Gastroesophageal sphincter (tissue), 4 donors: ENCODE results near the gene FAM228A. TPM values are rescaled to one million over a fixed set of nuclear protein-coding genes. Genes with fewer than 3 reads are reported as not detected.

Source experiments
- ATAC-seq: fragments of 150-250 bp; one replicate; pipeline ENCODE4 v1.9.1; 2016; ENCODE audit warnings: mild to moderate bottlenecking, moderate library complexity
- H3K27ac ChIP-seq, 4 donors: fragments of 200-600 bp; sonication (generic) in 3 of 4; 1 replicate in 3 of 4; 2 replicates in 1 of 4; pipeline ENCODE4 v1.5.1; 2016 to 2019
- H3K27me3 ChIP-seq: fragments of 200-600 bp; sonication (generic); one replicate; pipeline ENCODE4 v1.5.1; 2019
- H3K36me3 ChIP-seq, 2 donors: fragments of 200-600 bp; sonication (generic); one replicate each; pipeline ENCODE4 v1.5.1; 2019; ENCODE audit warnings: control low read depth in 1 of 2
- H3K4me1 ChIP-seq, 3 donors: fragments of 200-600 bp; sonication (generic); 1 replicate in 2 of 3; 2 replicates in 1 of 3; pipeline ENCODE4 v1.5.1; 2016 to 2019; ENCODE audit warnings: control low read depth in 2 of 3
- H3K4me3 ChIP-seq, 2 donors: fragments of 200-600 bp; sonication (generic); one replicate each; pipeline ENCODE4 v1.5.1; 2019; ENCODE audit warnings: mild to moderate bottlenecking in 1 of 2, moderate library complexity in 1 of 2
- H3K9me3 ChIP-seq, 3 donors: fragments of 200-600 bp; sonication (generic); one replicate each; pipeline ENCODE4 v1.5.1; 2017 to 2019; ENCODE audit warnings: control low read depth in 2 of 3
- CTCF ChIP-seq, 4 experiments: fragments of 200-600 bp in 2 of 4; fragments of 450-650 bp in 2 of 4; sonication (generic) in 1 of 4; IDR thresholded peaks; one replicate each; pipeline ENCODE4 v1.5.1; 2017 to 2019; ENCODE audit warnings: antibody characterized with exemption in 4 of 4, mild to moderate bottlenecking in 2 of 4, moderate library complexity in 2 of 4
- EP300 ChIP-seq: sonication (generic); formaldehyde crosslinking; IDR thresholded peaks from one replicate; pipeline ENCODE4 v1.6.1; 2017; ENCODE audit warnings: antibody characterized with exemption, mild to moderate bottlenecking
- POLR2A ChIP-seq, 2 donors: fragments of 450-650 bp; IDR thresholded peaks; one replicate each; pipeline ENCODE4 v1.6.1; 2017; ENCODE audit warnings: antibody characterized with exemption in 2 of 2, mild to moderate bottlenecking in 2 of 2, moderate library complexity in 1 of 2
- POLR2AphosphoS5 ChIP-seq: sonication (generic); formaldehyde crosslinking; IDR thresholded peaks from one replicate; pipeline ENCODE4 v1.6.1; 2017; ENCODE audit warnings: antibody characterized with exemption
- WGBS, 2 donors: methylation state at CpG; one replicate each; pipeline ENCODE4 v1.1.5; 2018; ENCODE audit warnings: low coverage in 1 of 2; 5-methylcytosine and 5-hydroxymethylcytosine counted together
- total RNA-seq, 4 donors: library from RNA; depleted of rRNA; stranded (reverse); fragments of >200 nt; gene quantifications; one replicate each; pipeline ENCODE4 v1.1.0, GENCODE V29; 2016

FAM228A gene
- total RNA-seq, 4 donors from 2014 or later = 0.54 to 3.7 (median 2.0) TPM

- Histone ChIP-seq H3K4me1 (no peaks in the 10 kb centered on the region), H3K27ac (no peak overlapping the region), H3K4me3 (no peak overlapping the region), H3K9me3 (no peaks in the 10 kb centered on the region), H3K36me3 (peaks cover 0 to 77% of the 10 kb centered on the region in 2 donors), H3K27me3 (no peaks in the 10 kb centered on the region)
- WGBS, 2 donors = 81 to 87% methylated on average over 15 to 20 of the region's 20 CpGs
- no peak for TF ChIP-seq POLR2AphosphoS5
- no peak for TF ChIP-seq POLR2A (IDR thresholded peaks at IDR 0.05)
- TF ChIP-seq EP300 = no peak
- TF ChIP-seq CTCF (IDR thresholded peaks at IDR 0.05) = no peak
- ATAC-seq = no peak
These were observed 45.9 kb downstream of the FAM228A start for GRCh38 chr2:24220554-24221291.

GRCh38 chr2:24221343-24222050, 46.6 kb downstream of the FAM228A start:
- TF ChIP-seq CTCF (IDR thresholded peaks at IDR 0.05) (no peak), EP300 (no peak), POLR2AphosphoS5 (no peak)
- no peaks in the 10 kb centered on the region for H3K27me3 ChIP-seq
- 83 to 85% methylated on average over 2 to 6 of the region's 6 CpGs for WGBS, 2 donors
- no peaks in the 10 kb centered on the region for H3K4me1 ChIP-seq
- no peak overlapping the region for H3K4me3 ChIP-seq
- H3K9me3 ChIP-seq = no peaks in the 10 kb centered on the region
- no peak for ATAC-seq
- no peak overlapping the region for H3K27ac ChIP-seq
- peaks cover 0 to 77% of the 10 kb centered on the region in 2 donors for H3K36me3 ChIP-seq

- TF ChIP-seq EP300 (no peak), POLR2A (IDR thresholded peaks at IDR 0.05) (no peak), CTCF (IDR thresholded peaks at IDR 0.05) (no peak), POLR2AphosphoS5 (no peak)
- Histone ChIP-seq H3K36me3 (peaks cover 0 to 64% of the 10 kb centered on the region in 2 donors), H3K27ac (no peak overlapping the region), H3K9me3 (no peaks in the 10 kb centered on the region), H3K4me3 (no peak overlapping the region), H3K27me3 (no peaks in the 10 kb centered on the region), H3K4me1 (no peaks in the 10 kb centered on the region)
- WGBS, 2 donors = 65 to 69% methylated on average over 5 to 6 of the region's 6 CpGs
- ATAC-seq = no peak
These were observed 48.1 kb downstream of the FAM228A start for GRCh38 chr2:24222946-24223345.

DNA sequence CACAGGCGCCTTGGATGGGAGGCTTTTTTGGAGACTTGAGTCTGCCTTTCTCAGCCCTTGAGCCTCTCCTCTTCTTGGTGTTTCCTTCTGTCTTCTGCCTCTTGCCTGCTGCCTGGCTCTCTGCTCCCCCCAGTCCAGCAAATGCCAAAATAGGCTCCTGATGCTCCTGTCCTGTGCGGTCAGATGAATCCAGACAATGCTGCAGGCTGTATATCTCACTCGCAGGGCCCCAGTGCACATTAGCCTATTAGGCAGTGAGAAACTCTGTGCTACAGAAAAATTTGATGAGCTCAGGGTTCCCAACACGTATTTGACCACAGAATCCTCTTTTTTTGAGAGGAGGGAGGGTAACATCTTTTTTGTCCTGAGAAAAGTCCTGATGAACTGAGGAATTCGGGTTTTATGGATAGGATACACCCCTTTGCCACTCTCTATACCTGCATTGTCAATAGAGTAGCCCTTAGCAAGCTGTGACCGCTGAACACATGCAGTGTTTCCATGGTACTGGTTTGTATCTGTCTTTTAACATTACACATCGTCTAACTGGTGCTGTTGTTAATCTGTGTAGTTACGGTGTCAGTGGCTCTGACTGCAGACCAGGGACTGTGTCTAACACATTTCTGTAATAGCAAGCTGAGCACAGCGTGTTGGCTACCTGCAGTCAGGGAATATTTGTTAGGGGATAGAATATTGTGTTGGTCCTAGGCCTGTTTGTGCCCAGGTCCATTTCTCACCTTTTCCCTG, 50.8 kb downstream of the FAM228A start:
- 87 to 100% methylated on average over 3 to 5 of the region's 9 CpGs for WGBS, 2 donors
- H3K27ac ChIP-seq = no peak overlapping the region
- no peaks in the 10 kb centered on the region for H3K9me3 ChIP-seq
- H3K27me3 ChIP-seq = no peaks in the 10 kb centered on the region
- ATAC-seq = no peak
- TF ChIP-seq CTCF (IDR thresholded peaks at IDR 0.05) (no peak), EP300 (no peak), POLR2AphosphoS5 (no peak), POLR2A (IDR thresholded peaks at IDR 0.05) (no peak)
- H3K4me3 ChIP-seq = no peak overlapping the region
- H3K36me3 ChIP-seq = peaks cover 0 to 36% of the 10 kb centered on the region in 2 donors
- H3K4me1 ChIP-seq = no peaks in the 10 kb centered on the region
